Measurements from ENCODE around the gene TSC22D3.

DNA sequence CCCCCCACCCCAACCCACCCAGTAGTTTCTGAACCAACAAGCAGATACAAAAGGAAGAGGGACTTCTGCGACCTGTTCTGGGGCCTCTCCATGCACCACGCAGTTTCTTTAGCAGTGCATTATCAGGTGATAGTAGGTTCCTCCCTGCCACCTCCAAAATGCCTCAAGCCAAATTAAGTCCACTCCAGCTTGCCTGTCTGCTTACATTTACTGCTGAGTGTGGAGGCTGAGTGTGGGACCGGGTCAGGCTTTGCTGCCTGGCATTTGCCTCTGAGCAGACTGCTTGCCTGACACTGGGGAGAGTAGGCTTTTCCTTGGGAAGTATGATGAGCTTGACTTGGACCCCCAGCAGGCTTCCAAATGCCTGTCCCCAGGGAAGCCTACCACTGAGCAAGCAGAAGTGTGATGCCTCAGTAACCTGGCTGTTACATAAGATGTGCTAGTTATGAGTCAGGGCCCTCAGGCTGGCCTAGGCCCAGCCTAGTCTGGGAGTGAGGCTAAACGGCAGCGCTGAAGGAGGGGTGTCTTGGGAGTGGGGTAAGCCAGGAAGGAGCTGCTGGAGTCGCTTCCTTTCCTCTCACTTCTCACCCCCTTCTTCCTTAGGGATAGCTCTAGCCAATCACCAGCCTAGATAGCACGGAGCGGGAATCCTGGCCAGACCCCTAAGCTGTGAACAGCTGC, 9.0 kb downstream of the TSC22D3 start:
- TF ChIP-seq EZH2 (IDR thresholded peaks at IDR 0.05; ENCODE audit: insufficient read depth, poor library complexity, severe bottlenecking), result no peak
- TF ChIP-seq EZH2phosphoT487 (IDR thresholded peaks at IDR 0.05; ENCODE audit: insufficient read depth, low read depth), result no peak
